Subcutaneous adipose tissue (tissue), 4 donors: ENCODE measurements around the gene MYLK. TPM values are rescaled to one million over a fixed set of nuclear protein-coding genes. Genes with fewer than 3 reads are reported as not detected.

Experiments
- total RNA-seq, 4 donors: library from RNA; depleted of rRNA; stranded (reverse); fragments of >200 nt; gene quantifications; one replicate each; pipeline ENCODE4 v1.1.0, GENCODE V29; 2016
- TF ChIP-seq, protein P1 (sequence below): fragments of 450-650 bp; IDR thresholded peaks from one replicate; pipeline ENCODE4 v1.5.1; 2016; ENCODE audit warnings: low read depth, mild to moderate bottlenecking, control low read depth, antibody characterized with exemption, moderate library complexity

Gene MYLK
- total RNA-seq, 4 donors from 2014 or later, result 28.2 to 113 (median 58.3) TPM

DNA sequence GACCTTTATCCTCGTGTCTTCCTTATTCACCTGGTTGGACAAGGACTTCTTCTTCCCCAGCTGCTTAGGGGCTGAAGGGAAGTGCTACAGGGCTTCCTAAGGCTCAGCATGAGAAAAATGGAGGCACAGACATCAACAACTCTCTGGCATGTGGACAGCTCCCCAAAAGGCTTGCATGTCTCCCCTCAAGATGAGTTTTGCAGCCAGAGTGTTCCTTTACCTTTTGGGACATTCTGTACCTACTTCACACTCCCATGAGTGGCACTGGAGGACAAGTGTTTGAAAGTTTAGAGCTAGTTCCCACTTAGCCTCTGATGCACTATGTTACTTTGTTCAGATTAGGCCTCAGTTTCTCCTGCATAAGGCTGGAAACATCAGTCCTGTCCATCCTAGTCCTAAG lies 222.2 kb downstream of the MYLK start:
- TF ChIP-seq, protein P1, sequence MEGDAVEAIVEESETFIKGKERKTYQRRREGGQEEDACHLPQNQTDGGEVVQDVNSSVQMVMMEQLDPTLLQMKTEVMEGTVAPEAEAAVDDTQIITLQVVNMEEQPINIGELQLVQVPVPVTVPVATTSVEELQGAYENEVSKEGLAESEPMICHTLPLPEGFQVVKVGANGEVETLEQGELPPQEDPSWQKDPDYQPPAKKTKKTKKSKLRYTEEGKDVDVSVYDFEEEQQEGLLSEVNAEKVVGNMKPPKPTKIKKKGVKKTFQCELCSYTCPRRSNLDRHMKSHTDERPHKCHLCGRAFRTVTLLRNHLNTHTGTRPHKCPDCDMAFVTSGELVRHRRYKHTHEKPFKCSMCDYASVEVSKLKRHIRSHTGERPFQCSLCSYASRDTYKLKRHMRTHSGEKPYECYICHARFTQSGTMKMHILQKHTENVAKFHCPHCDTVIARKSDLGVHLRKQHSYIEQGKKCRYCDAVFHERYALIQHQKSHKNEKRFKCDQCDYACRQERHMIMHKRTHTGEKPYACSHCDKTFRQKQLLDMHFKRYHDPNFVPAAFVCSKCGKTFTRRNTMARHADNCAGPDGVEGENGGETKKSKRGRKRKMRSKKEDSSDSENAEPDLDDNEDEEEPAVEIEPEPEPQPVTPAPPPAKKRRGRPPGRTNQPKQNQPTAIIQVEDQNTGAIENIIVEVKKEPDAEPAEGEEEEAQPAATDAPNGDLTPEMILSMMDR, result no peak

DNA sequence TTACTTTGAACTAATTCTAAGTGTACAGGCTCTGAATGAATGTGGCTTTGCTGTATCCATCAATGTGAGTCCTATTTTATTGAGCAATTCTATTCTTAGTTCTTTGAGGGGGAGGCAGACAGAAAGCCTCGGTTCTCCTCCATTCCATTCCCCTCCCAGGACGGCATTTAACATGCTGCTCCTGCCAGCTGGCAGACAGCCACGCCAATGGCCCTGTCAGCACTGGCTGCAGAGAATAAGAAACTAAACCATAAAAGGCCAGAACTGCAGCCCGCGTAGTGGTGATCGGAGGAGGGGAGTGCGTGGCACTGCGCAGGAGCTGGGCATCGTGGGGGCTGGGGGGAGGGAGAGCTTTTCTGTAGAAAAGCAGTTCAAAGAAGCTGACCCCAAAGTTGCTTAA lies 223.2 kb downstream of the MYLK start:
- TF ChIP-seq, protein P1, result no peak

DNA sequence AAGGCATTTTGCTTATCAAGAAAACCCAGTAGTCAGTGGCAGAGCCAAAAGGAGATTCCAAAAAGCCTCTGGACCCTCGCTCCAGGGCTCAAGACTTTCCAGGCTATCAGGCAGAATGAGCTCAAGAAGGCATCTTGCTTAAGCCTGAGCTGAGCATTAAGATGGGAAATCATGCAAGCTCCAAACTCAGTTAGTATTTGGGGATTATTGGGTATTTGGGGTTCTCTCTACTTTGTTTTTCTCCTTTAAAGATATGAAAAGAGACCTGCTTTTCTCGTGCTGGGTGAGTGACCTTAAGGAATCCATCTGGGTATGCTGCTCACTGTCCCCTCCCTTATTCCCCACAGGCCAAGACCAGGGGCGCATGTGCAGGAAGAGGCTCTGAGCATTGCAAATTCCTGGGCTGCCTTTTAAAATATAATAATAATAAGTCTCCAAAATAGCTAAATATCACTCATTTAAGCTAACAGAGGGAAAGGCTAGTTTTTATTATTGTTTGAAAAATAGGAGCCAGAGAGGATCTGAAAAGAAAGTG lies 223.9 kb downstream of the MYLK start:
- TF ChIP-seq, protein P1, result no peak

DNA sequence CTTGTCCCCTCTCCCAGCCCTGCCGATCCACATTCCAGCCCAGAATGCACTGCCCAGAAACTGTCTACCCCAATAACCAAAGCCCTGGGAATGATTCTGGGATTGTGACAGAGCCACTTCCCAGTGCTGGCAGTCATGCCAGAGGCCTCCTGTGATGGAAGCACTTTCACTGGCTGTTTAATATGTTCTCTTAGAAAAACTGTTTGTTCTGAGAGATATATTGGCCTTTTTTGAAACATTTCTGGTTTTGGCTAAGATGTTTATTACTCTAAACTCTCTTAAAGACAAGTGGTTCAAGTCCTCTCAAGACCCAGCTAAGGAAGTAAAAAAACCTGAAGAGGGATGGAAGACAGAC lies 225.3 kb downstream of the MYLK start:
- TF ChIP-seq, protein P1, result no peak

GRCh38 chr3:123658118-123658851 lies 225.8 kb downstream of the MYLK start:
- TF ChIP-seq, protein P1, result no peak

DNA sequence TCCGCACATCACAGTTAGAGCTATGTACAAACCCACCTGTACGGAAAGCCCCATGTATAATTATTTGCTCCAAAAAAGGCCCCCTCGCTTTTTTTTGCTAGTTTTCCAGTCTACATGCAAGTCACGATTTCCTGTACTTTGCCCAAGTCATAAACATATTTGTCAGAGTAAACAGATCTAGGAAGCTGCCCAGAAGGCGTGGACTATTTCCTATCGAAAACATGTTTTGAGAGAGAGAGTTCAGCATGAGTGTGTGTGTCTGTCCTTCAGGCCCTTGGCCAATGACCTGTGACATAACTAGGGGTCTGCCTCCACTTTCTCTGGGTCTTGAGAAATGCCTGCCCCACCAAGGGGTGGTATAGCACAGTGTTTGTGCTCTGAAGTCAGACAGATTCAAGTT lies 226.6 kb downstream of the MYLK start:
- TF ChIP-seq, protein P1, result no peak

DNA sequence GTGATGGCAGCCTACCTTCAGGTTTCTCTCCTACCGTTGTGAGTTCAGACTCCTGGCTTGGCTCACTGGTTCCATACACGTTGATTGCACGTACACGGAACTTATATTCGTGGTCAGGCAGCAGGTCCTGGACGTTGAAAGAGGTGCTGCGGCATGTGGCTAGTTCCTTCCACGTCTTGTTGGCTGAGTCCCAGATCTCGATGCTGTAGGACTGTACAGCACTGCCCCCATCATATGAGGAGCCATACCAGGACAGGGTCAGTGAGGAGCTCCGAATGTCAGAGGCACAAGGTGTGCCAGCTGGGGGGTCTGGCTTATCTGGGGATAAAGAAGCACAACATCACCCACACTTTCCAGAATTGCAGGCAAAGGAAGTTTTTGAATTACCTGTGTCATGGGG lies 227.0 kb downstream of the MYLK start:
- TF ChIP-seq, protein P1, result no peak
